Left ventricle myocardium inferior (tissue), 1 donor: ENCODE results near the gene LGR6. TPM values are rescaled to one million over a fixed set of nuclear protein-coding genes. Genes with fewer than 3 reads are reported as not detected.

Source experiments
- DNase-seq: peaks from one replicate; pipeline ENCODE4 v3.0.0-alpha.2; 2020
- H3K27ac ChIP-seq: fragments of 200-600 bp; replicated peaks from 2 replicates; pipeline ENCODE4 v1.8.0; 2021
- H3K27me3 ChIP-seq: fragments of 200-600 bp; 2 replicates; pipeline ENCODE4 v1.8.0; 2021; ENCODE audit warnings: low read depth
- H3K36me3 ChIP-seq: fragments of 200-600 bp; 2 replicates; pipeline ENCODE4 v1.8.0; 2021
- H3K4me1 ChIP-seq: fragments of 200-600 bp; 2 replicates; pipeline ENCODE4 v1.8.0; 2021
- H3K4me3 ChIP-seq: fragments of 200-600 bp; 2 replicates; pipeline ENCODE4 v1.8.0; 2021; ENCODE audit warnings: mild to moderate bottlenecking, moderate library complexity
- H3K9me3 ChIP-seq: fragments of 200-600 bp; replicated peaks from 2 replicates; pipeline ENCODE4 v1.8.0; 2021
- CTCF ChIP-seq: fragments of 200-600 bp; IDR thresholded peaks from 2 replicates; pipeline ENCODE4 v1.8.0; 2021; ENCODE audit warnings: antibody characterized with exemption, mild to moderate bottlenecking, borderline replicate concordance
- intact Hi-C: fragments of 100-400 bp; cut with micrococcal nuclease; formaldehyde crosslinking; loops from one replicate; pipeline ENCODE4 v1.11.0; 2022
- total RNA-seq: library from RNA; stranded (reverse); fragmentation: NEBNext Ultra II Directional; extraction: Animal tissue kit (Norgen Biotek cat#: 25700); gene quantifications from one replicate; pipeline ENCODE4 v1.2.1, GENCODE V29; 2021
- donor health status: DM: no; HTN: yes; CAD: no; lungs with severe emphysema.

The LGR6 gene
- total RNA-seq, 1 donor from 2014 or later: 0.60 TPM

- Histone ChIP-seq H3K27ac (no peak overlapping the region), H3K27me3 (peaks cover 18% of the 10 kb centered on the region), H3K4me1 (peaks cover 6% of the 10 kb centered on the region), H3K36me3 (no peaks in the 10 kb centered on the region), H3K4me3 (no peak overlapping the region), H3K9me3 (no peaks in the 10 kb centered on the region)
- peak; percentile 89 for TF ChIP-seq CTCF
- intact Hi-C loops: loop anchor here (10.0 kb wide), 1 partner anchor 131 kb away; no protein-coding TSS in a partner anchor
- DNase-seq: peak; percentile 67
These were observed 122.1 kb downstream of the LGR6 start for GRCh38 chr1:202315576-202316168.

GRCh38 chr1:202316186-202316585, 122.6 kb downstream of the LGR6 start:
- intact Hi-C loops: loop anchor here (10.0 kb wide), 1 partner anchor 131 kb away; no protein-coding TSS in a partner anchor
- no peak for DNase-seq
- no peak for TF ChIP-seq CTCF
- Histone ChIP-seq H3K36me3 (no peaks in the 10 kb centered on the region), H3K9me3 (no peaks in the 10 kb centered on the region), H3K4me1 (peaks cover 6% of the 10 kb centered on the region), H3K4me3 (no peak overlapping the region), H3K27me3 (peaks cover 18% of the 10 kb centered on the region), H3K27ac (no peak overlapping the region)

GRCh38 chr1:202317941-202318925, 124.6 kb downstream of the LGR6 start:
- Histone ChIP-seq H3K9me3 (no peaks in the 10 kb centered on the region), H3K4me1 (no peaks in the 10 kb centered on the region), H3K36me3 (no peaks in the 10 kb centered on the region), H3K27me3 (peaks cover 18% of the 10 kb centered on the region), H3K27ac (no peak overlapping the region), H3K4me3 (no peak overlapping the region)
- no peak for TF ChIP-seq CTCF
- intact Hi-C loops: loop anchor here (10.0 kb wide), 1 partner anchor 133 kb away; no protein-coding TSS in a partner anchor
- no peak for DNase-seq

GRCh38 chr1:202319381-202320080, 125.9 kb downstream of the LGR6 start:
- DNase-seq: no peak
- Histone ChIP-seq H3K4me3 (no peak overlapping the region), H3K36me3 (no peaks in the 10 kb centered on the region), H3K4me1 (no peaks in the 10 kb centered on the region), H3K27me3 (peaks cover 13% of the 10 kb centered on the region), H3K27ac (no peak overlapping the region), H3K9me3 (no peaks in the 10 kb centered on the region)
- intact Hi-C loops: loop anchor here (10.0 kb wide), 1 partner anchor 135 kb away; no protein-coding TSS in a partner anchor
- no peak for TF ChIP-seq CTCF

GRCh38 chr1:202320081-202320405, 126.4 kb downstream of the LGR6 start:
- no peak for TF ChIP-seq CTCF
- no peaks in the 10 kb centered on the region for H3K4me1 ChIP-seq
- DNase-seq: no peak
- H3K27ac ChIP-seq: no peak overlapping the region
- H3K4me3 ChIP-seq: no peak overlapping the region
- no peaks in the 10 kb centered on the region for H3K36me3 ChIP-seq
- intact Hi-C loops: no loop called here
- no peaks in the 10 kb centered on the region for H3K9me3 ChIP-seq
- H3K27me3 ChIP-seq: peaks cover 7% of the 10 kb centered on the region
